Ishikawa (cell line): ENCODE data around the gene NDST3.

Source experiments
- EP300 ChIP-seq: IDR thresholded peaks from 2 replicates; pipeline ENCODE4 v1.6.1; 2012; ENCODE audit warnings: borderline replicate concordance
- TCF12 ChIP-seq: IDR thresholded peaks from 2 replicates; pipeline ENCODE4 v1.6.1; 2012; ENCODE audit warnings: low read depth

DNA sequence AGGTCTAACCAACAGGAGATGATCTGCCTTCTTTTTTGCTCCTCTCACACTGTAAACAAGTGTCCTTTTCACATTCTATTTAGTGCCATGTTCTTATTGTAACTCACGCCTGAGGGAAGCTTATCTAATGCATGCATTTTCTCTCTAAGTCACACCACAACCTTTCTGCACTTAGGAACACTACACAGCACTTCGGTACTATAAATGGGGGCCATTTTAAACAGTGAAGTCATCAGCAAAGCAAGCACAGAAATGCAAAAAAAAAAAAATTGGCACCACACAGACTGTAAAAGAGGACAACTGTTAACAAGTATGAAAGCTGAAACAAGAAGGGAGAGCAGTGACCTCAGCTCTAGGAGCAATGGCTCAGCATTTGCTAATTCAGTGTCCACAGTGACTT lies 273.4 kb downstream of the NDST3 start:
- TF ChIP-seq EP300 (no peak), TCF12 (no peak)
